ENCODE data around the gene MDM2. TPM values are rescaled to one million over a fixed set of nuclear protein-coding genes. Genes with fewer than 3 reads are reported as not detected.

The MDM2 gene
- total RNA-seq, 1 experiment from 2014 or later: 207 TPM

DNA sequence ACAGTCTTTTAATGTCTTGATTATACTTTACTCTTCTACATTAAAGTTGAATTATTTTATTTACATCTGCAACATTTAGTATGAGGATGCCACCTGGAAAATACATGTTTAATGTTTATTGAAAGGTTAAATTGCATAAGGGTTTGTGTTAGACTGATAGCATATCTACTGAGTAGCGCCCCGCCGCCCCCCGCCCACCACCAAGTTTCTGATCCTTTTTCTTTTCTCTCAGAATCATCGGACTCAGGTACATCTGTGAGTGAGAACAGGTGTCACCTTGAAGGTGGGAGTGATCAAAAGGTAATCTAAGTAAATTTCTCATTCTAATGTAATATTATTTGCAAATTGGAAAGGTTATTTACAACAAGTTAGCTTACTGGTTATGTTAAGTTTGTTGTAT, 16.2 kb downstream of the MDM2 start:
- H3K27me3 Mint-ChIP-seq (ENCODE audit: low read depth): no peaks in the 10 kb centered on the region
- no peak overlapping the region for H3K27ac Mint-ChIP-seq
- POLR2A ChIA-PET: no interaction called here
- no peaks in the 10 kb centered on the region for H3K4me1 Mint-ChIP-seq
- no peaks in the 10 kb centered on the region for H3K9me3 Mint-ChIP-seq
- DNase-seq (ENCODE audit: low spot score): no peak
- TF ChIP-seq, protein P1, sequence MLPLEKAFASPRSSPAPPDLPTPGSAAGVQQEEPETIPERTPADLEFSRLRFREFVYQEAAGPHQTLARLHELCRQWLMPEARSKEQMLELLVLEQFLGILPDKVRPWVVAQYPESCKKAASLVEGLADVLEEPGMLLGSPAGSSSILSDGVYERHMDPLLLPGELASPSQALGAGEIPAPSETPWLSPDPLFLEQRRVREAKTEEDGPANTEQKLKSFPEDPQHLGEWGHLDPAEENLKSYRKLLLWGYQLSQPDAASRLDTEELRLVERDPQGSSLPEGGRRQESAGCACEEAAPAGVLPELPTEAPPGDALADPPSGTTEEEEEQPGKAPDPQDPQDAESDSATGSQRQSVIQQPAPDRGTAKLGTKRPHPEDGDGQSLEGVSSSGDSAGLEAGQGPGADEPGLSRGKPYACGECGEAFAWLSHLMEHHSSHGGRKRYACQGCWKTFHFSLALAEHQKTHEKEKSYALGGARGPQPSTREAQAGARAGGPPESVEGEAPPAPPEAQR (CRISPR knock-in tag; IDR thresholded peaks at IDR 0.05): no peak
- TF ChIP-seq ZNF219 (CRISPR knock-in tag; IDR thresholded peaks at IDR 0.05; ENCODE audit: borderline replicate concordance) (no peak), TEAD1 (CRISPR knock-in tag; IDR thresholded peaks at IDR 0.05) (no peak), CREB1 (CRISPR knock-in tag; IDR thresholded peaks at IDR 0.05) (no peak), IRF2 (CRISPR knock-in tag; IDR thresholded peaks at IDR 0.05; ENCODE audit: borderline replicate concordance, low read depth) (no peak), SMAD3 (CRISPR knock-in tag; IDR thresholded peaks at IDR 0.05; ENCODE audit: borderline replicate concordance) (no peak), CBFB (CRISPR knock-in tag; IDR thresholded peaks at IDR 0.05; ENCODE audit: low read depth) (no peak), ZBTB21 (CRISPR knock-in tag; IDR thresholded peaks at IDR 0.05; ENCODE audit: borderline replicate concordance) (no peak), KAT7 (CRISPR knock-in tag; IDR thresholded peaks at IDR 0.05; ENCODE audit: borderline replicate concordance) (no peak)
- TF ChIP-seq, protein P2, sequence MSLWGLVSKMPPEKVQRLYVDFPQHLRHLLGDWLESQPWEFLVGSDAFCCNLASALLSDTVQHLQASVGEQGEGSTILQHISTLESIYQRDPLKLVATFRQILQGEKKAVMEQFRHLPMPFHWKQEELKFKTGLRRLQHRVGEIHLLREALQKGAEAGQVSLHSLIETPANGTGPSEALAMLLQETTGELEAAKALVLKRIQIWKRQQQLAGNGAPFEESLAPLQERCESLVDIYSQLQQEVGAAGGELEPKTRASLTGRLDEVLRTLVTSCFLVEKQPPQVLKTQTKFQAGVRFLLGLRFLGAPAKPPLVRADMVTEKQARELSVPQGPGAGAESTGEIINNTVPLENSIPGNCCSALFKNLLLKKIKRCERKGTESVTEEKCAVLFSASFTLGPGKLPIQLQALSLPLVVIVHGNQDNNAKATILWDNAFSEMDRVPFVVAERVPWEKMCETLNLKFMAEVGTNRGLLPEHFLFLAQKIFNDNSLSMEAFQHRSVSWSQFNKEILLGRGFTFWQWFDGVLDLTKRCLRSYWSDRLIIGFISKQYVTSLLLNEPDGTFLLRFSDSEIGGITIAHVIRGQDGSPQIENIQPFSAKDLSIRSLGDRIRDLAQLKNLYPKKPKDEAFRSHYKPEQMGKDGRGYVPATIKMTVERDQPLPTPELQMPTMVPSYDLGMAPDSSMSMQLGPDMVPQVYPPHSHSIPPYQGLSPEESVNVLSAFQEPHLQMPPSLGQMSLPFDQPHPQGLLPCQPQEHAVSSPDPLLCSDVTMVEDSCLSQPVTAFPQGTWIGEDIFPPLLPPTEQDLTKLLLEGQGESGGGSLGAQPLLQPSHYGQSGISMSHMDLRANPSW (CRISPR knock-in tag; conservative IDR thresholded peaks at IDR 0.05; ENCODE audit: low read depth): no peak
- TF ChIP-seq, protein P3, sequence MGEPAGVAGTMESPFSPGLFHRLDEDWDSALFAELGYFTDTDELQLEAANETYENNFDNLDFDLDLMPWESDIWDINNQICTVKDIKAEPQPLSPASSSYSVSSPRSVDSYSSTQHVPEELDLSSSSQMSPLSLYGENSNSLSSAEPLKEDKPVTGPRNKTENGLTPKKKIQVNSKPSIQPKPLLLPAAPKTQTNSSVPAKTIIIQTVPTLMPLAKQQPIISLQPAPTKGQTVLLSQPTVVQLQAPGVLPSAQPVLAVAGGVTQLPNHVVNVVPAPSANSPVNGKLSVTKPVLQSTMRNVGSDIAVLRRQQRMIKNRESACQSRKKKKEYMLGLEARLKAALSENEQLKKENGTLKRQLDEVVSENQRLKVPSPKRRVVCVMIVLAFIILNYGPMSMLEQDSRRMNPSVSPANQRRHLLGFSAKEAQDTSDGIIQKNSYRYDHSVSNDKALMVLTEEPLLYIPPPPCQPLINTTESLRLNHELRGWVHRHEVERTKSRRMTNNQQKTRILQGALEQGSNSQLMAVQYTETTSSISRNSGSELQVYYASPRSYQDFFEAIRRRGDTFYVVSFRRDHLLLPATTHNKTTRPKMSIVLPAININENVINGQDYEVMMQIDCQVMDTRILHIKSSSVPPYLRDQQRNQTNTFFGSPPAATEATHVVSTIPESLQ (CRISPR knock-in tag; IDR thresholded peaks at IDR 0.05): no peak
- TF ChIP-seq, protein P4, sequence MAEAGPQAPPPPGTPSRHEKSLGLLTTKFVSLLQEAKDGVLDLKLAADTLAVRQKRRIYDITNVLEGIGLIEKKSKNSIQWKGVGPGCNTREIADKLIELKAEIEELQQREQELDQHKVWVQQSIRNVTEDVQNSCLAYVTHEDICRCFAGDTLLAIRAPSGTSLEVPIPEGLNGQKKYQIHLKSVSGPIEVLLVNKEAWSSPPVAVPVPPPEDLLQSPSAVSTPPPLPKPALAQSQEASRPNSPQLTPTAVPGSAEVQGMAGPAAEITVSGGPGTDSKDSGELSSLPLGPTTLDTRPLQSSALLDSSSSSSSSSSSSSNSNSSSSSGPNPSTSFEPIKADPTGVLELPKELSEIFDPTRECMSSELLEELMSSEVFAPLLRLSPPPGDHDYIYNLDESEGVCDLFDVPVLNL (CRISPR knock-in tag; IDR thresholded peaks at IDR 0.05; ENCODE audit: borderline replicate concordance, low read depth): no peak
- TF ChIP-seq, protein P5, sequence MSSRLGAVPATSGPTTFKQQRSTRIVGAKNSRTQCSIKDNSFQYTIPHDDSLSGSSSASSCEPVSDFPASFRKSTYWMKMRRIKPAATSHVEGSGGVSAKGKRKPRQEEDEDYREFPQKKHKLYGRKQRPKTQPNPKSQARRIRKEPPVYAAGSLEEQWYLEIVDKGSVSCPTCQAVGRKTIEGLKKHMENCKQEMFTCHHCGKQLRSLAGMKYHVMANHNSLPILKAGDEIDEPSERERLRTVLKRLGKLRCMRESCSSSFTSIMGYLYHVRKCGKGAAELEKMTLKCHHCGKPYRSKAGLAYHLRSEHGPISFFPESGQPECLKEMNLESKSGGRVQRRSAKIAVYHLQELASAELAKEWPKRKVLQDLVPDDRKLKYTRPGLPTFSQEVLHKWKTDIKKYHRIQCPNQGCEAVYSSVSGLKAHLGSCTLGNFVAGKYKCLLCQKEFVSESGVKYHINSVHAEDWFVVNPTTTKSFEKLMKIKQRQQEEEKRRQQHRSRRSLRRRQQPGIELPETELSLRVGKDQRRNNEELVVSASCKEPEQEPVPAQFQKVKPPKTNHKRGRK (CRISPR knock-in tag; IDR thresholded peaks at IDR 0.05; ENCODE audit: borderline replicate concordance): no peak
- H3K36me3 Mint-ChIP-seq: peaks cover 67% of the 10 kb centered on the region
- no peak for ATAC-seq
- no peak overlapping the region for H3K4me3 Mint-ChIP-seq
- CTCF ChIA-PET: no interaction called here

DNA sequence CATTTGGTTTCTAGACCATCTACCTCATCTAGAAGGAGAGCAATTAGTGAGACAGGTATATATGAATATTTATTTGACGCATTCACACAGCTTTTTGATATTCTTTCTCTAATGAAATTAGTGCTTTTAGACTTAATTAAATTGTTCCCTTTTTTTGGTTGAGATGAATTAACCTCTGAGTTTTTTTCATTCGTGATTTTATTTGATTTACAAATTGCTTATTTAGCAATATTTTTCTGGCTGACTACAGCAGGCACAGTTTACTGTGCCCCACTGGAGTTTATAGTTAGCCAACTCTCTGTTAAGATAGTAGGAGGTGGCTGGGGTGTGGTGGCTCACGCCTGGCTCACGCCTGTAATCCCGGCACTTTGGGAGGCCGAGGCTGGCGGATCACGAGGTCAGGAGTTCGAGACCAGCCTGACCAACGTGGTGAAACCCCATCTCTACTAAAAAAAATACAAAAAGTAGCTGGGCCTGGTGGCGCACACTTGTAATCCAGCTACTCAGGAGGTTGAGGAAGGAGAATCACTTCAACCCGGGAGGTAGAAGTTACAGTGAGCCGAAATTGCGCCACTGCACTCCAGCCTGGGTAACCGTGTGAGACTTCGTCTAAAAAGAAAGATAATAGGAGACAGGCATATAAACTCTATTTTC, 16.7 kb downstream of the MDM2 start:
- H3K4me1 Mint-ChIP-seq: no peaks in the 10 kb centered on the region
- TF ChIP-seq RELA (CRISPR knock-in tag; IDR thresholded peaks at IDR 0.05; ENCODE audit: borderline replicate concordance): no peak
- no peak for TF ChIP-seq MXD4 (CRISPR knock-in tag; IDR thresholded peaks at IDR 0.05; ENCODE audit: borderline replicate concordance)
- no peak for TF ChIP-seq ATF1 (CRISPR knock-in tag; IDR thresholded peaks at IDR 0.05)
- no peak for TF ChIP-seq GABPB1 (CRISPR knock-in tag; IDR thresholded peaks at IDR 0.05)
- TF ChIP-seq, protein P6, sequence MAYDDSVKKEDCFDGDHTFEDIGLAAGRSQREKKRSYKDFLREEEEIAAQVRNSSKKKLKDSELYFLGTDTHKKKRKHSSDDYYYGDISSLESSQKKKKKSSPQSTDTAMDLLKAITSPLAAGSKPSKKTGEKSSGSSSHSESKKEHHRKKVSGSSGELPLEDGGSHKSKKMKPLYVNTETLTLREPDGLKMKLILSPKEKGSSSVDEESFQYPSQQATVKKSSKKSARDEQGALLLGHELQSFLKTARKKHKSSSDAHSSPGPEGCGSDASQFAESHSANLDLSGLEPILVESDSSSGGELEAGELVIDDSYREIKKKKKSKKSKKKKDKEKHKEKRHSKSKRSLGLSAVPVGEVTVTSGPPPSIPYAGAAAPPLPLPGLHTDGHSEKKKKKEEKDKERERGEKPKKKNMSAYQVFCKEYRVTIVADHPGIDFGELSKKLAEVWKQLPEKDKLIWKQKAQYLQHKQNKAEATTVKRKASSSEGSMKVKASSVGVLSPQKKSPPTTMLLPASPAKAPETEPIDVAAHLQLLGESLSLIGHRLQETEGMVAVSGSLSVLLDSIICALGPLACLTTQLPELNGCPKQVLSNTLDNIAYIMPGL (CRISPR knock-in tag; IDR thresholded peaks at IDR 0.05): no peak
- H3K27ac Mint-ChIP-seq: no peak overlapping the region
- H3K36me3 Mint-ChIP-seq: peaks cover 61% of the 10 kb centered on the region
- ChIA-PET CTCF (no interaction called here), POLR2A (no interaction called here)
- ATAC-seq: no peak
- DNase-seq (ENCODE audit: low spot score): no peak
- H3K27me3 Mint-ChIP-seq (ENCODE audit: low read depth): no peaks in the 10 kb centered on the region
- H3K9me3 Mint-ChIP-seq: no peaks in the 10 kb centered on the region
- no peak overlapping the region for H3K4me3 Mint-ChIP-seq
